Measurements from ENCODE around the gene CFTR.
A peak's percentile ranks its signal among the peaks of the same experiment; 100 is the strongest.
"Not testable (repeated sequence)": the region's sequence is repeated elsewhere in the genome, so short reads cannot be mapped to it uniquely, and the experiment has no call there.

CFTR gene

GRCh38 chr7:117479225-117480054 is at the start of gene CFTR:
TSS of gene CFTR (plus strand) at chr7:117480025. CDS start at chr7:117480095, 70 bp downstream.
- Histone ChIP-seq H3K27ac (ENCODE audit: low read depth in 2 of 2, low read length in 2 of 2) (peak within 1 kb of the TSS; percentile 82), H3K4me1 (ENCODE audit: control insufficient read depth in 2 of 2, insufficient read depth in 2 of 2, low read length in 2 of 2) (peaks cover 0 to 7% of the 10 kb centered on the region in 2 donors), H3K27me3 (ENCODE audit: control insufficient read depth in 2 of 2, insufficient read depth in 2 of 2, low read length in 2 of 2) (peaks cover 0 to 4% of the 10 kb centered on the region in 2 donors), H3K4me3 (ENCODE audit: low read length in 2 of 2) (peak within 1 kb of the TSS; percentile 79 to 81), H3K9me3 (ENCODE audit: control insufficient read depth in 2 of 2, low read length in 2 of 2) (no peaks in the 10 kb centered on the region), H3K9ac (ENCODE audit: low read depth in 1 of 2, low read length in 2 of 2) (peak within 1 kb of the TSS; percentile 80 to 91), H3K36me3 (ENCODE audit: control insufficient read depth in 2 of 2, insufficient read depth in 2 of 2, low read length in 2 of 2) (no peaks in the 10 kb centered on the region)

GRCh38 chr7:117435475-117436043 is 44.3 kb upstream of the CFTR start:
- Histone ChIP-seq H3K36me3 (ENCODE audit: control insufficient read depth in 2 of 2, insufficient read depth in 2 of 2, low read length in 2 of 2) (no peaks in the 10 kb centered on the region), H3K9me3 (ENCODE audit: control insufficient read depth in 2 of 2, low read length in 2 of 2) (no peaks in the 10 kb centered on the region), H3K27me3 (ENCODE audit: control insufficient read depth in 2 of 2, insufficient read depth in 2 of 2, low read length in 2 of 2) (no peaks in the 10 kb centered on the region), H3K4me1 (ENCODE audit: control insufficient read depth in 2 of 2, insufficient read depth in 2 of 2, low read length in 2 of 2) (no peaks in the 10 kb centered on the region), H3K4me3 (ENCODE audit: low read length in 2 of 2) (no peak overlapping the region), H3K27ac (ENCODE audit: low read depth in 2 of 2, low read length in 2 of 2) (no peak overlapping the region), H3K9ac (ENCODE audit: low read depth in 1 of 2, low read length in 2 of 2) (no peak overlapping the region)

- Histone ChIP-seq H3K36me3 (ENCODE audit: control insufficient read depth in 2 of 2, insufficient read depth in 2 of 2, low read length in 2 of 2) (no peaks in the 10 kb centered on the region), H3K4me3 (ENCODE audit: low read length in 2 of 2) (no peak overlapping the region), H3K27ac (ENCODE audit: low read depth in 2 of 2, low read length in 2 of 2) (no peak overlapping the region), H3K9ac (ENCODE audit: low read depth in 1 of 2, low read length in 2 of 2) (no peak overlapping the region), H3K9me3 (ENCODE audit: control insufficient read depth in 2 of 2, low read length in 2 of 2) (no peaks in the 10 kb centered on the region), H3K4me1 (ENCODE audit: control insufficient read depth in 2 of 2, insufficient read depth in 2 of 2, low read length in 2 of 2) (no peaks in the 10 kb centered on the region), H3K27me3 (ENCODE audit: control insufficient read depth in 2 of 2, insufficient read depth in 2 of 2, low read length in 2 of 2) (no peaks in the 10 kb centered on the region)
Measured at GRCh38 chr7:117444646-117445045, 35.2 kb upstream of the CFTR start.

GRCh38 chr7:117445206-117445605 is 34.6 kb upstream of the CFTR start:
- H3K27ac ChIP-seq (ENCODE audit: low read depth in 2 of 2, low read length in 2 of 2), result no peak overlapping the region
- no peak overlapping the region for H3K9ac ChIP-seq (ENCODE audit: low read depth in 1 of 2, low read length in 2 of 2)
- H3K4me1 ChIP-seq (ENCODE audit: control insufficient read depth in 2 of 2, insufficient read depth in 2 of 2, low read length in 2 of 2), result no peaks in the 10 kb centered on the region
- no peaks in the 10 kb centered on the region for H3K9me3 ChIP-seq (ENCODE audit: control insufficient read depth in 2 of 2, low read length in 2 of 2)
- no peaks in the 10 kb centered on the region for H3K36me3 ChIP-seq (ENCODE audit: control insufficient read depth in 2 of 2, insufficient read depth in 2 of 2, low read length in 2 of 2)
- no peak overlapping the region for H3K4me3 ChIP-seq (ENCODE audit: low read length in 2 of 2)
- no peaks in the 10 kb centered on the region for H3K27me3 ChIP-seq (ENCODE audit: control insufficient read depth in 2 of 2, insufficient read depth in 2 of 2, low read length in 2 of 2)

- H3K9ac ChIP-seq (ENCODE audit: low read depth in 1 of 2, low read length in 2 of 2), result no peak overlapping the region
- no peaks in the 10 kb centered on the region for H3K4me1 ChIP-seq (ENCODE audit: control insufficient read depth in 2 of 2, insufficient read depth in 2 of 2, low read length in 2 of 2)
- H3K36me3 ChIP-seq (ENCODE audit: control insufficient read depth in 2 of 2, insufficient read depth in 2 of 2, low read length in 2 of 2), result no peaks in the 10 kb centered on the region
- no peak overlapping the region for H3K27ac ChIP-seq (ENCODE audit: low read depth in 2 of 2, low read length in 2 of 2)
- peaks cover 0 to 2% of the 10 kb centered on the region in 2 donors for H3K9me3 ChIP-seq (ENCODE audit: control insufficient read depth in 2 of 2, low read length in 2 of 2)
- no peaks in the 10 kb centered on the region for H3K27me3 ChIP-seq (ENCODE audit: control insufficient read depth in 2 of 2, insufficient read depth in 2 of 2, low read length in 2 of 2)
- H3K4me3 ChIP-seq (ENCODE audit: low read length in 2 of 2), result no peak overlapping the region
Measured at GRCh38 chr7:117446220-117446815, 33.5 kb upstream of the CFTR start.

GRCh38 chr7:117448655-117449054 is 31.2 kb upstream of the CFTR start:
- Histone ChIP-seq H3K36me3 (ENCODE audit: control insufficient read depth in 2 of 2, insufficient read depth in 2 of 2, low read length in 2 of 2) (no peaks in the 10 kb centered on the region), H3K4me1 (ENCODE audit: control insufficient read depth in 2 of 2, insufficient read depth in 2 of 2, low read length in 2 of 2) (no peaks in the 10 kb centered on the region), H3K4me3 (ENCODE audit: low read length in 2 of 2) (no peak overlapping the region), H3K9me3 (ENCODE audit: control insufficient read depth in 2 of 2, low read length in 2 of 2) (peaks cover 0 to 2% of the 10 kb centered on the region in 2 donors), H3K27ac (ENCODE audit: low read depth in 2 of 2, low read length in 2 of 2) (no peak overlapping the region), H3K9ac (ENCODE audit: low read depth in 1 of 2, low read length in 2 of 2) (no peak overlapping the region), H3K27me3 (ENCODE audit: control insufficient read depth in 2 of 2, insufficient read depth in 2 of 2, low read length in 2 of 2) (no peaks in the 10 kb centered on the region)

- Histone ChIP-seq H3K4me1 (ENCODE audit: control insufficient read depth in 2 of 2, insufficient read depth in 2 of 2, low read length in 2 of 2) (no peaks in the 10 kb centered on the region), H3K27ac (ENCODE audit: low read depth in 2 of 2, low read length in 2 of 2) (no peak overlapping the region), H3K36me3 (ENCODE audit: control insufficient read depth in 2 of 2, insufficient read depth in 2 of 2, low read length in 2 of 2) (no peaks in the 10 kb centered on the region), H3K9me3 (ENCODE audit: control insufficient read depth in 2 of 2, low read length in 2 of 2) (no peaks in the 10 kb centered on the region), H3K4me3 (ENCODE audit: low read length in 2 of 2) (no peak overlapping the region), H3K9ac (ENCODE audit: low read depth in 1 of 2, low read length in 2 of 2) (no peak overlapping the region), H3K27me3 (ENCODE audit: control insufficient read depth in 2 of 2, insufficient read depth in 2 of 2, low read length in 2 of 2) (no peaks in the 10 kb centered on the region)
Measured at GRCh38 chr7:117458977-117459583, 20.7 kb upstream of the CFTR start.

- H3K36me3 ChIP-seq (ENCODE audit: control insufficient read depth in 2 of 2, insufficient read depth in 2 of 2, low read length in 2 of 2), result no peaks in the 10 kb centered on the region
- H3K9ac ChIP-seq (ENCODE audit: low read depth in 1 of 2, low read length in 2 of 2), result no peak overlapping the region
- no peaks in the 10 kb centered on the region for H3K27me3 ChIP-seq (ENCODE audit: control insufficient read depth in 2 of 2, insufficient read depth in 2 of 2, low read length in 2 of 2)
- no peaks in the 10 kb centered on the region for H3K9me3 ChIP-seq (ENCODE audit: control insufficient read depth in 2 of 2, low read length in 2 of 2)
- no peaks in the 10 kb centered on the region for H3K4me1 ChIP-seq (ENCODE audit: control insufficient read depth in 2 of 2, insufficient read depth in 2 of 2, low read length in 2 of 2)
- no peak overlapping the region for H3K27ac ChIP-seq (ENCODE audit: low read depth in 2 of 2, low read length in 2 of 2)
- H3K4me3 ChIP-seq (ENCODE audit: low read length in 2 of 2), result no peak overlapping the region
Measured at GRCh38 chr7:117459735-117460134, 20.1 kb upstream of the CFTR start.

GRCh38 chr7:117460815-117461214 is 19.0 kb upstream of the CFTR start:
- not testable (repeated sequence) for H3K9me3 ChIP-seq (ENCODE audit: control insufficient read depth in 2 of 2, low read length in 2 of 2); H3K4me1 ChIP-seq (ENCODE audit: control insufficient read depth in 2 of 2, insufficient read depth in 2 of 2, low read length in 2 of 2); H3K27ac ChIP-seq (ENCODE audit: low read depth in 2 of 2, low read length in 2 of 2); H3K9ac ChIP-seq (ENCODE audit: low read depth in 1 of 2, low read length in 2 of 2); H3K27me3 ChIP-seq (ENCODE audit: control insufficient read depth in 2 of 2, insufficient read depth in 2 of 2, low read length in 2 of 2); H3K36me3 ChIP-seq (ENCODE audit: control insufficient read depth in 2 of 2, insufficient read depth in 2 of 2, low read length in 2 of 2); H3K4me3 ChIP-seq (ENCODE audit: low read length in 2 of 2)

- Histone ChIP-seq H3K36me3 (ENCODE audit: control insufficient read depth in 2 of 2, insufficient read depth in 2 of 2, low read length in 2 of 2) (no peaks in the 10 kb centered on the region), H3K9ac (ENCODE audit: low read depth in 1 of 2, low read length in 2 of 2) (no peak overlapping the region), H3K4me3 (ENCODE audit: low read length in 2 of 2) (no peak overlapping the region), H3K27ac (ENCODE audit: low read depth in 2 of 2, low read length in 2 of 2) (no peak overlapping the region), H3K27me3 (ENCODE audit: control insufficient read depth in 2 of 2, insufficient read depth in 2 of 2, low read length in 2 of 2) (no peaks in the 10 kb centered on the region), H3K4me1 (ENCODE audit: control insufficient read depth in 2 of 2, insufficient read depth in 2 of 2, low read length in 2 of 2) (no peaks in the 10 kb centered on the region), H3K9me3 (ENCODE audit: control insufficient read depth in 2 of 2, low read length in 2 of 2) (no peaks in the 10 kb centered on the region)
Measured at GRCh38 chr7:117468174-117468573, 11.7 kb upstream of the CFTR start.

Measured in mucosa of rectum (tissue), 2 donors.